ENCODE measurements around the gene BOD1.

The BOD1 gene

DNA sequence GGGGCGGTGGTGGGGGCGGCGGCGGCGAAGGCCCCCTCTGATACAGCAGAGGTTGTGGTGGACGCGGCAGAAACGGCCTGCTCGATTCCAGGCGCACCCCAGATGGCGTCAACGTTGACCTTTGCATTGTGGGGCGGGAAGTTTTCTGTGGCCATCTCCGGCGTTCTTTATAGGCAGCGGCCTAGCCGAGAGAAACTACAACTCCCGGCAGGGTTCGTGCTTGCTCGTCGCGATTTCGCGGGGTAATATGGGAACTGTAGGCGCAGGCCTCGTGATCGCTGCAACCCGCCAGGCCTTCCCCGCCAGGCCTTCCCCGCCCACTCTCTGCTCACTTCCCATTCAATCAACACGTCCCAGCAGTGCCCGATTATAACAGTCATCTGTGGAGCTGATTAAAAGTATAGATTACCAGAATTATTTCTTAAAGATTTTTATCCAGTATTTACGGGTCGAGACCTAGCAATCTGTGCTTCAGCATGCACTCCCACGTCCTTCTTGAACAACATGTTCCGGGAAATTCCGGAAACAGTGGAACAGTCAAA lies at the start of gene BOD1:
Gene BOD1, minus strand, starts transcription at position 74 of the 542 bp plus-strand sequence. CDS start 214 bp downstream, outside the sequence.
- DNase-seq (ENCODE audit: extremely low read depth in 1 of 2, low read depth in 1 of 2): peak; percentile 85

DNA sequence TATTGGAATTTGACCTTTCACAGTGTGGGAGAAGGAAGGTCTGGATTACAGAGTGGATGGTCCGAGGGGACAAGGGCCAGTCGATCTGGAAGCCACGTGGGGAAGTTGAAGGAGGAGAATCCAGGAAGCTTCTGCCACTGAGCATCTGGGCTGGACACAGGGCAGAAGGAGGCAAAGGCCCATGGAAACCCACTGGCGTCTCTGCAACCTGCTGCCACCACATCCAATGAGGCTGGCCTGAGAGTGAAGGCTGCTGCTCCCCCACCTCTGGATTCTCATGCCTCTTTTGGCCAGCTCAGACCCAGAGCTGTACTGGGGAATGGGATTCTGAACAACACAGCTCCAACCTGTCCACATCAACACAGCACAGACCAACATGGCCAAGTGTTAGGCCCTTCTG lies 48.9 kb upstream of the BOD1 start:
- DNase-seq (ENCODE audit: extremely low read depth in 1 of 2, low read depth in 1 of 2): no peak

DNA sequence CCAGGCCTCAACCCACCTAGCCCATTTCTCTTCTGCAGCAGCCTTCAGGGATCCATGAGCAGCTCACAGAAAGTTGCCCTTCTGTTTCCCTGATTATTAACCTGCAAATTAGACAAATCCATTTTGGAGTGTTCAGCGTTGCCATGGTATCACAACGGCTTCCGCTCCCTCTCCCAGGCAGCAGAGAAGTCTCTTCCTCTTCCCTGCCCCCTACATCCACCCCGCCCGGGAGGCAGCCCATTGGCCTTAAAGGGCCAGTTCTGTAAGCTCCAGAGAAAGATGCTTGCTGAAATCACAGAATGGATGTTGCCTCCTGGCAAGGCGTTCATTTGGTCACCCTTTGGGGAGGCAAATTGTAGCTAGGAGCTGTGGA lies 47.7 kb upstream of the BOD1 start:
- no peak for DNase-seq (ENCODE audit: extremely low read depth in 1 of 2, low read depth in 1 of 2)

DNA sequence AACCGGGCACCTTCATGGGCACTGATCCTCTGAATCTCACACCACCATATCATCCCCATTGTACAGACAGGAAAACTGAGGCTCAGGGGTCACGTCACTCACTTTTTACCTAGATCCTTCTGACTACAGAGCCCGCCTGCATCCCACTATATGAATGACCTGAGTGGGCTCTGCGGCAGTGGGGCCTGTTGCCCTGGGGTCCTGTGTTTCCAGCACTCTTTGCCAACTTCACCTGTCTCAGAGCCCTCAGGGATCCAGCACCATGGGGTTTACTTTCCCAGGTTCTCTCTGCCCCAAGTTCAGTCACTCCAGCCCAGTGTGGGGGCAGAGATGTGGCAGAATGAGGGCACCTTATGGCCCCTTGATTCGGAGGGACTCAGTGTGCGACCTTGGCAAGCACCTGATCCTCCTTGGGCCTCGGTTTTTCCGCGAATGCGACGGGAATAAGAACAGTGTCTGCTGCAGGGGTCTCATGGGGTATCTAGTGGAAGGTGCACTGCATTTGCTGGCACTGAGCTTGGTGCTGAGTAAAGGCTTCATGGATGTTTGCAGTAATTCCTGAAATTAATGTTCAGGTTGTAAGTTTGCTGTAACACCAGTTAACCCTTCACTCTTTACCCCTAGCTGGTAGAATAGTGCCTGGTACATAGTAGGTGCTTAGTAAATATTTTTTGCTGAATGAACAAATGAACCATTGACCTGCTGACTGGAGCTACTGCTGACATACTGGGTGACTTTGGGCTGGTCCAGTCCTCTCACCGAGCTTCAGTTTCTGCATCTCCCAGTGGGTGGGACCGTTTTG lies 47.1 kb upstream of the BOD1 start:
- DNase-seq (ENCODE audit: extremely low read depth in 1 of 2, low read depth in 1 of 2): no peak

DNA sequence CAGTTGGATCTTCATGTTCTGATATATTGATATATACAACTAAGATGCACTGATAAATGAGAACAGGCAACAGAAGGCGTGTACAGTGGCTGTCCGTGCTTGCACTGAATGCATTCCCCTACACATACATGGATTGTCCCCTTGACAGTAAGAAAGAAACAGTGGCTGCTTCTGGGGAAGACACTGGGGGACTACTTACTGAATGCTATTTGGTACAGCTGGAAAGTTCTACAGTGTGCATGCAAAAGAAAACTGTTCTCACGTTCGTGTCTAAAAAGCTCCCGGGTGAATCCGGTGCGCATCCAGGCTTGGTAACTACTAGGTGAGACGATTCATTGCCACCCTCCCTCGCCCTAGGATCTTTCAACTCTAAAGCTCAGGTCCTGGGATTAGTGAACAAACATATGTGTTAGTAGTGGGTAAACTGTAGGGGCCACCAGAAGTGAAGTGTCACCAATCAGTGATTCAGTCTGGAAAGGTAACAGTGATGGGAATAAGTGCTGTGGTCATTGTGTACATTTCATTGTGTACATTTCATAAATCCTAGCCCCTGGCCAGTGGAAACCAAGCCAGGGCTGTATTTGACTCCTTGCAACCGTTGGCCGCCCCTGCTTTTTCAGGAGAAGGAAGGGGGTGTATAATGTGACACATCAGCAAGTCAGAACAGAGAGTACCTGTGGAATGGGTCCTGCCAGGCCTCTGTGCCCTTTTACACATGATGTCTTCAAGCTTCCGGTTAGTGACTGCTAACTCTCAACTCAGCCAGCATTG lies 46.3 kb upstream of the BOD1 start:
- no peak for DNase-seq (ENCODE audit: extremely low read depth in 1 of 2, low read depth in 1 of 2)

DNA sequence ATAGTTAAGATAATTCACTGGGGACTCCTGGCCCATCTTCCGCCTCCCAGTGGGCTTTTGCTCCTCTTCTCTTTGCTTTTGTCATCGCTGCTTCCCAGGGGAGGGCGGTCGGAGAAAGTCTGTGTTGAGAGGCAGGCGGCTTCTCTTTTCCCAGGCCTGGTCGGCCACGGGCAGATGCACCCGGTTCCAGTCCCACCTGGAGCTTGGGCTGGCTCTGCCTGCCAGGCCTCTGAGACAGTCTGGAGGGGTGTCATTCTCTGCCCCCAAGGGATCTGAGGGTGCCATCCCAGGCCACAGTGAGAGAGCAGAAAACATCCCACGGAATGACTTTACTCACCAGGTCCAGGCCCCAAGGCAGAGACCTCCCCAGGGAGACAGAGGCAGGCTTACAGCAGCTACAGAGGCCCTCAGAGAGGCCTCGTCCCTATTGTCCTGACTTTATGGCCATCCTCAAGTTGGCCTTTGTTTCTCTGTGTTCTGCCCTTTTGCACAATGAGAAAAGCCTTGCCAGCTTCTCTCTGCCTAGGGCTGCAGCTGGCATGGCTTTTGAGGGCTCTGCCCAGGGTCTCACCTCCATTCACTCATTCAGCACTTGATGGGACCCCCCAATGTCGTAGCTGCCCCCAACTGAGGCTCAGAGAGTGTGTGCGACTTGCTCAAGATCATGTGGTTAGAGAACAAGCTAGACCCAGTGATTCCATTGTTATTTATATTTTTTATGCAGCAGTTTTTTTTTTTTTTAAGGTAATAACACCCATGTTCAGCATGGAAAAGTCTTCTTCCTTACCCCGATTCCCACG lies 44.2 kb upstream of the BOD1 start:
- no peak for DNase-seq (ENCODE audit: extremely low read depth in 1 of 2, low read depth in 1 of 2)

DNA sequence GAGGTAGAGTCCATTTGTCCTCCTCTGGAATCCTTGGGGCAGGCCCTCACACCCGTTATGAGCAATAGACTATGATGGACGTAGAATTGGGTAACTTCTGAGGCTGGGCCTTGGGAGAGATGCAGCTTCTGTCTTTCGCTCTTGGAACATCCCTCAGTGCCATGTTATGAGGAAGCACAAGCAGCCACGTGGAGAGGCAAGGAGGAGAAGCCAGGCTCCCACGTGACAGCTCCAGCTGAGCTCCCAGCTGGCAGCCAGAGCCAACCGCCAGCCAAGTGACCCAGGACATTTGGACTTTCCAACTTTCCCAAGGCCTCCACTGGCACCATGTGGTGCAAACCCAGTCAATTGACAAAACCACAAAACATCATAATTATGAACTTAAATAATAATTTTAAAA lies 43.0 kb upstream of the BOD1 start:
- no peak for DNase-seq (ENCODE audit: extremely low read depth in 1 of 2, low read depth in 1 of 2)

DNA sequence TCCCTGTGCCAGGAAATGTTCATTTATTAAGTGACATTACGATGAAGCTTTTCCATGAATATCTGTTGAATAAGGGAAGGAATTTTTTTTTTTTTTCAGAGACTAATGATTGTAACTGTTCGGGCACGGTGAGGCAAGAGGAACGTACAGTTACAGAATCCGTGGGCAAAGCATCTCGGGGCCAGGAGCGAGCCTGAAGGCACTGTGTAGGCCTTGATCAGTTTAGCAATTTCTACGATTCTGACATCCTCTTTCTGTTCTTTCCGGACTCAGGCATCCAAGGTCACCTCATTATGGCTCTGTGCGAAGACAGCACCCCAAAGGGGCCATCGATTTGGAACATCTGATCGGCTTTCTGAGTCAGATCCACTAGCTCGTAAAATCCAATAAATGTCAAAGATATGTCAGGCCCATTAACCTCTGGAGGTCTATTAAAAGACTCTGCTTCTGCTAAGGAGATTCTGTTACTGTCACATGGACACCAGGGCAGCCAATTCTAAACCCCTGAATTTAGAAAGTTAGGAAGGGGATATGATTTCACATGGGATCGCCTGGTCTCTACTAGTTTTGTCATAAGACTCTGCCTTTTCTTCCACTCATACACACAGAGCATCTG lies 41.4 kb upstream of the BOD1 start:
- DNase-seq (ENCODE audit: extremely low read depth in 1 of 2, low read depth in 1 of 2): no peak

DNA sequence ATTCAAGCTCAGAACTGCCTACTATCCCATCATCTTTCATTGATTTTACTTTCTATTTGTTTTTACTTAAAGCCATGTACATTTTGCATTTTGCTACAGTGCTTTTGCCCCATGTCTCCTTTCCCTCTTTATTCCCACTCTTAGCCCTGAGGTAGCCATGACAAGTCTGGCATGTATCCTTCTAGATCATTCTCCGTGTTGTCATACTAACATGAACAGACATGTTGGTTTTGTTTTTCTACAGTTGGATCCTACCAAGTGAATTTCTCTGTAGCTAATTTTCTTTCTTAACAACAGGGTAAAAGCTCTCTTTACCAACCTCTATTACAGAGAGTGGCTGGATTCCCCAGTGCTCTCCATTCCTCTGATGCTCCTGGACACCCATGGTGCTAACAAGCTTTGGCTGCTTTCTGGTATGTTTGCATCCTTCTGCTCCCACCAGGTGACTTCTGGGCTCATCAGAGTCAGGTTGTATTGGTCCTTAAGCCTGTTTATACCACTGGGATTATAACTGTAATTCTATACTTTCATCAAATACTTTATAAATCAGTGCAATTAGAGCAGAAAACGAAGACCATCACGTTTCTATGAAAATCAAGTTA lies 38.8 kb upstream of the BOD1 start:
- DNase-seq (ENCODE audit: extremely low read depth in 1 of 2, low read depth in 1 of 2): no peak

DNA sequence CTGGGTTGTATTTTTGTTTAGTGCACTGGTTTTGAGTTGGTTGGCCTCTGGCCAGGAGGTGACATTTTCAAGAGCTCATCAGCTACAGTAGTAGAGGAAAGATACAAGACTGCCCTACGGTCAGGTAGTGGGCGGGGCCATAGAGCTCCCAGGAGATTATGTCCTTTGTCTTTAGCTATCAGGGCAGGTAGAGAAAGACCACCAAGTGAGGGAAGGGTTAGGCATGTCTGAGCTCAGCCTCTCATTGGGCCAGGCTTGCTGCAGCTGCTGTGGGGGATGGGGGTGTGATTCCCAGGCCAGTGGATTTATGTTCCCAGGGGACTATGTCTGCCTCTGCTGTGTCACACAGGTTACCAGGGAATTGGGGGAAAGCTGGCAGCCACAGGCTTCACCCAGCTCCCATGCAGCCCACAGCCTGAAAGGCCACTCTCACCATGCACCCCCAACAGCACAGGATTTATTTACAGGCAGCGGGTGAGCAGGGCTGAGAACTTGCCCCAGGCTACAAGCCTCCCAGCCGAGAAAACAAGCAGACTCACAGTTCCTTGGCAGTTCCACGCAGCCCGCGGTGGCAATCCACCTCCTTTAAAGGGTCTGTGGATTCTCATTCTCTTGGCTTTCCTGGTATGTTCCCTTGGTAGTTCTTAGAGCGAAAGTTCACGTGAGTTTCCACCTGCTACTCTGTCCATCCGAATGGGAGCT lies 37.5 kb upstream of the BOD1 start:
- DNase-seq (ENCODE audit: extremely low read depth in 1 of 2, low read depth in 1 of 2): no peak

DNA sequence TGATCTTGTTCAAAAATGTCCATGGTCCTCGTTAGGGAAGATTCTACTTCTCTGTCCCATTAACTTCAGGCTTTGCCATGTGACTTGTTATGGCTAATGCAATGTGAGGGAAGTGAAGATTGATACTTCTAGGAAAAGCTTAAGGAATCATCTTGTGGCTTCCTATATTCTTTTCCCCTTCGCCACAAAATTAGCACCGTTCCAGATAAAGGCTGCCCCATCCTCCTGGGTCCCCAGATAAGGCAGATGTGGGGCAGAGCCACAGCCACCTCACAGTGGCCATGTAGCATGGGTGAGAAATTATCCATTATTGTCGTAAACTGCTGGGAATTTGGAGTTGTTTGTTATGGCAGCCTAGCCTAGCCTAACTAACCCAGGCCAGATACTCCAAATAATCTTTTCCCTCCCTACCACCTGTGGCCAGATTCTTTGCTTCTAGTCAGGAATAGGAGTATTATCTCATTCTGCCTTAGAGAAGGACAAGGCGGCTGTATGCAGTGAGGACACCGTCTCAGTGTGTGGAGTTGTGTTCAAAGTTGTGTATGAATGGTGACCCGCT lies 31.9 kb upstream of the BOD1 start:
- no peak for DNase-seq (ENCODE audit: extremely low read depth in 1 of 2, low read depth in 1 of 2)

DNA sequence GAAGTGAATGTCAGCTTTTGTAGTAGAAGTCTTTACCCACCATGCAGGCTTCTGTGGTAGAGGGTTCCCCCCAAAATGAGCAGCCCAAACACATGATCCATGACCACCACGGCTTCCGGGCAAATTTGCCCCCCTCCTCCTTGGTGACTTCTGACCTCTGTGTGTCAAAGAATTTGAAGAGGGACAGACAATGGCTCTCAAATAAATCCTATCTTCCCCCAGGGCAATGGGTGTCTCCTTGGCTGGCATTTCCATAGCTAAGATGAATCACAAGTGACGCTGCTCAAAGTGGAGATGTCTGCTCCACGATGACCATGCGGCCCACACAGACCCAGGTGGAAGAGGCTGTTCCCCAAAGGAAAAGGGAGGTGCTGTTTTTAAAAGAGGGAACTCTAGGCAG lies 30.2 kb upstream of the BOD1 start:
- no peak for DNase-seq (ENCODE audit: extremely low read depth in 1 of 2, low read depth in 1 of 2)

DNA sequence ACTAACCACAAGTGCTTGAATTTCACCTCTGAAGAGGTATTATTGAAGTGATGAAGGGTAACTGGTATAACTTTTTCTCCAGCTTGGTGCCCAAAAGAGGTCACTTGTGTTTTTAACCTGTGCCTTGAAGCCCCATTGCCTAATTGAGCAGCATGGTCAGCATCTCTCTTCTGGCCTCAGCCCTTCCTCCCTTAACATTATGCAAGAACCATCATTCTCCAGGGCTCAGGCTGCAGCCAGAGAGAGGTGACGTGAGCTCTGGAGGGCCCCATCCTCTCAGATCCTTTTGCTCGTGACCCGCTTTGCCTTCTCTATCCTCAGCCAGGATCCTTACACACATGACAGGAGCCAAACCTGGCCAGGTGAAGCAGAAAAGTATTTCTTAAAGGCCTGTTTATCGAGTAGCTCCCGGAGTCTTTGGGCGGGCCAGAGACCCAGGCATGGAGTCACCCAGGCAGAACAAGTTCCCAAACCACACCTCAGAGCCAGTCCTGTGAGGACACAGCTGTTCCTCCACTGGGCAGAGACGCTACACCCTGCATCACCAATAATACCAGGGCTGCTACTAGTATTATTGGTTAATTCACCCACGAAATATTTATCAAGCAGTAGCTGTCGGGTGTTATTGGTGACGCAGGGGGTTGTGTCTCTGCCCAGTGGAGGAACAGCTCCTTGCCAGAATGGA lies 29.6 kb upstream of the BOD1 start:
- no peak for DNase-seq (ENCODE audit: extremely low read depth in 1 of 2, low read depth in 1 of 2)

DNA sequence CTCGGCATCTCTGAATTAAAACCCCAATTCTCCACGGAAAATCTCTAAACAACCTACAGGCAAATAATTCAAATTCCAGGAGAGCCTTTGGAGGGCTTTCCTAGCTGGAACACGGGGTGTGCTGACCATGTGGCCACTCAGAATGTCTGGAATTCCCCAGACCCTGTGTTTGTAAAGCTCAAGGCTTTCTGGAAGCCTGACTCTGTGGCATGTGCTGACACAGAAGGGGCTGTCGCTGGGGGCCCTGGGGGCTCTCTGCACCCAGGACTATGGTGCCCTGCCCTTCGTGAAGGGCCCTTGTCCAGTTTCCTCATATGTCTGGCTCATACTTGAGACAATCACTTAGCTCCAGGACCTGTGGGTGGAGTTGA lies 29.0 kb upstream of the BOD1 start:
- no peak for DNase-seq (ENCODE audit: extremely low read depth in 1 of 2, low read depth in 1 of 2)

DNA sequence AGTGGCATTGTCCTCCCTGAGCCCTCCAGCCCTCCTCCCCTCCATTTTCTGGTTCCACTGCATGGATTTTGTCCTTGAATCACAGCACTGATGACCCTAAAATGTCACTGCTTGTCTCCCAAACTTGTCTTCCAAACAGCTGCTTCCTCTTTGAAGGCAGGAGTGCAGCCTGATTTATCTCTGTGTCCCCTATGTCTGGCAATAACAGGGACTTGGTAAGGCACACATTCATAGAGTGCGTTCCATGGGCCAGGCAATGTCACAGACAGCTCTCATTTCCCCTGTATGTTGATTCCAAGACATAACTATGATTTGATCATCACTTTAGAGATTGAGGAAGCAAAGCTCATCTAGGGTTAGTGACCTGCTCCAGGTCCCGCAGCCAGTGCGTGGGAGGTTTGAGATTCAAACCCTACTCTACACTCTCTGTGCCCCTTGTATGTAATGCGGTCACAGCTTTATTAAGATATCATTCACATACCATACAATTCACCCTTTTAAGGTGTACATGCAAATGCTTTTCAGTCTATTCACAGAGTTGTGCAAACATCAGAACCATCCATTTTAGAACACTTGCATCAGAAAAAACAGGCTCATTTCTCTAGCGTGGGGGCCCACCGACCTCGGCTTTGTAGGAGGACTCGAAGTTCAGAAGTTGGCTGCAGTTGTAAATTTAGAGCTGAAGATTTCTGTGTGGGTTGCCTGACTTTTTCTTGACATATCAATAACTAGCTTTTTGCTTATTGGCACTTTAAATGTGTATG lies 28.4 kb upstream of the BOD1 start:
- DNase-seq (ENCODE audit: extremely low read depth in 1 of 2, low read depth in 1 of 2): no peak

DNA sequence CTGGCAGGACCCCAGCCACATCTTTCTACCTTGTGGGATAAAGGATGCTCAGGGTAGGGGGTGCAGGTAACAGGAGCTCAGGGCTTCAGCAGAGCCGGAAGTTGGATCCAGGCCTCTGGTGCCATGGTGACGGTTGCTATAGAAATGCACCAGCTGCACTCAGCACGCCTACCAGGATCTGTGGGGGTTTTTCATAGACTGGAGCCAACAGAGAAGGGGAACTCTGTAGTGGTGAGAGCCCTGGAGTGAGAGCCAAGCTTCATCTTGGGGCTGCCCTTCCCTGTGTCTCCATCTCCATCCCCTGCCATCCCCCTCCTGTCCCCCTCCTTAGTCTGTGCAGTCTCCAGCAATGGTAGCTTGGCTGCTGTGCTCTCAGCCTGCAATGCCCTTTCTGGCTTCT lies 27.5 kb upstream of the BOD1 start:
- DNase-seq (ENCODE audit: extremely low read depth in 1 of 2, low read depth in 1 of 2): no peak

DNA sequence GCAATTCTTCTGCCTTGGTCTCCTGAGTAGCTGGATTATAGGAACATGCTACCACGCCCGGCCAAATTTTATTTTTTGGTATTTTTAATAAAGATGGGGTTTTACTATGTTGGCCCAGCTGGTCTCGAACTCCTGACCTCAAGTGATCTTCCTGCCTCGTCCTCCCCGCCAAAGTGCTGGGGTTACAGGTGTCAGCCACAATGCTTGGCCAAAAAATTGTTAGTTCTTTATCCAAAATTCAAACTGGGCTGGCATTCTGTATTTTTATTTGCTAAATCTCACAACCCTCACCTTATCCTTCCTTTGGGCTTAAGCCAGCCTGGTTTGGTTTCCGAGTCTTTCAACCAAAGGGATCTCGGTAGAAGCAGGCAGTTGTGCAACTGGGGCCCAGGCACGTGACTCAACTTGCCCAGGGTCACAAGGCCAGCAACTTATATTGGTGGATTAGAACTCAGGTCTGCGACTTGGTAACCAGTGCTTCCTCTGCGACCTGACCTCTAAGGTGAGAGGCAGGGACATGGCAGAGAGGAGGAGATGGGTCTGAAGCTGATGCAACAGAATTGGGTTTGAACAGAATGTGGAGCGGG lies 26.5 kb upstream of the BOD1 start:
- DNase-seq (ENCODE audit: extremely low read depth in 1 of 2, low read depth in 1 of 2): no peak
